Measurements from ENCODE around the gene GPR18.

The GPR18 gene, protein sequence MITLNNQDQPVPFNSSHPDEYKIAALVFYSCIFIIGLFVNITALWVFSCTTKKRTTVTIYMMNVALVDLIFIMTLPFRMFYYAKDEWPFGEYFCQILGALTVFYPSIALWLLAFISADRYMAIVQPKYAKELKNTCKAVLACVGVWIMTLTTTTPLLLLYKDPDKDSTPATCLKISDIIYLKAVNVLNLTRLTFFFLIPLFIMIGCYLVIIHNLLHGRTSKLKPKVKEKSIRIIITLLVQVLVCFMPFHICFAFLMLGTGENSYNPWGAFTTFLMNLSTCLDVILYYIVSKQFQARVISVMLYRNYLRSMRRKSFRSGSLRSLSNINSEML

DNA sequence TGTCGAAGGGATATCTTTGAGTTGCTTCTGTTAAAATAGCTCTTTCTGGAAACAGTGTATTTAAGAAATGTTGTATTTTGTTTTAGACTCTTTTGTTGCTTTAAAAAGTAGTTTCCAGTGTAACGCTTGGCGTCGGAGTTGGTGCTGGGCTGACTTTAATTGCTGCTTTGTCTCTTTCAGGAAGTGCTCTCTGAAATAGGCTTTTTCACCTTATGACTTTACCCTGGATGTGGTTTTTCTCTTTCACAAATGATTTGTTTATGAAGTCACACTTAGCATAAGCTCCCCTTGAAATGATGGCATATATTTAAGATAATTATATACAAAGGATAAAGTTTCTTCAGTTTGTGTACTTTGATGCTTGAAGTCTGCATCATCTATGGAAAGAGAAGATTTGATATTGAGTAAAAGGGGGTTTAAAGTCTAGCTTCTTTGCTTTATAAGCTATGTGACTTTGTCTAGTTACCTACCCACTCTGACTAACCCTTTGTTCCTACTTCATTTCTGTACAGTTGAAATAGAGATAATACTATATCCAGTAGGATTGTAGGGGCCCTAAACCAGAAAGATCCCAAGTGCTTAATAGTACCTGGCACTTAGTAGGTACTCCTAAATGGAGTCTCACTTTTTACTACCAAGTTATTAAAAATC lies at the start of gene GPR18:
Gene GPR18, minus strand, starts transcription at position 170 of the 651 bp plus-strand sequence. CDS start 2,507 bp downstream, outside the sequence.
- TF ChIP-seq, protein P1, sequence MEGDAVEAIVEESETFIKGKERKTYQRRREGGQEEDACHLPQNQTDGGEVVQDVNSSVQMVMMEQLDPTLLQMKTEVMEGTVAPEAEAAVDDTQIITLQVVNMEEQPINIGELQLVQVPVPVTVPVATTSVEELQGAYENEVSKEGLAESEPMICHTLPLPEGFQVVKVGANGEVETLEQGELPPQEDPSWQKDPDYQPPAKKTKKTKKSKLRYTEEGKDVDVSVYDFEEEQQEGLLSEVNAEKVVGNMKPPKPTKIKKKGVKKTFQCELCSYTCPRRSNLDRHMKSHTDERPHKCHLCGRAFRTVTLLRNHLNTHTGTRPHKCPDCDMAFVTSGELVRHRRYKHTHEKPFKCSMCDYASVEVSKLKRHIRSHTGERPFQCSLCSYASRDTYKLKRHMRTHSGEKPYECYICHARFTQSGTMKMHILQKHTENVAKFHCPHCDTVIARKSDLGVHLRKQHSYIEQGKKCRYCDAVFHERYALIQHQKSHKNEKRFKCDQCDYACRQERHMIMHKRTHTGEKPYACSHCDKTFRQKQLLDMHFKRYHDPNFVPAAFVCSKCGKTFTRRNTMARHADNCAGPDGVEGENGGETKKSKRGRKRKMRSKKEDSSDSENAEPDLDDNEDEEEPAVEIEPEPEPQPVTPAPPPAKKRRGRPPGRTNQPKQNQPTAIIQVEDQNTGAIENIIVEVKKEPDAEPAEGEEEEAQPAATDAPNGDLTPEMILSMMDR (IDR thresholded peaks at IDR 0.05), result no peak
- no peak for TF ChIP-seq ZFX (IDR thresholded peaks at IDR 0.05; ENCODE audit: borderline replicate concordance)
- H3K27ac ChIP-seq, result no peak within 1 kb of the TSS

DNA sequence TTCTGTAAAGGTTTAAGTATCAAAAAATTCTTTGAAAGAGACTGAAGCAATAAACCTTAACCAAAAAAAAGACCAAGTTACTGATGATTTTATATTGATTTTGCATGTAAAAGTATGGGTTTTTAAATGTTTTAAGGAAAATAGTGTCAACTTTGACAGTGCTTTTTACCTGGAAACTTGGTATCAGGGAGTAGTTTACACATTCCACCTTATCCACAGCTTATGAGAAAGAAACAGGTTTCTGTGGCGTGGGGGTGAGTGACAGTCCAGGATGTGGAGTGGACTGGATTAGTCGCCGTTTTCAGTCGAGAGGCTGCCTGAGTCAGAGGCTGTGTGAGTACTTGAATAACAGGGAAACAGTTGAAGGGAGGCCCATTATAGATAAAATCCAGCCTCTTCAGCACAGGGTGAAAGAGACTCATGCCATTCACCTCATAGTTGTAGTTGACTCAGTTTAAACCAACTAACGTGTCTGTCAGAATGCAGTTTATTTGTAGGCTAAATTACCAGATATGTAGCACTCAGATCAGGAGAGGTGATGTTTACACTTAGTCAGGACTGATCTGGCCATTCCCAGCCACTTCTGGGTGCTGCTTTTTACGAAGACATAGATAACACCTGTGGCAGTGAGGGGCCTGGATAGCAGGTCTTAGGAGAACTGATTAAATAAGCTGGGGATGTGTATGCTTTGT lies 49.6 kb upstream of the GPR18 start:
- no peak overlapping the region for H3K27ac ChIP-seq
- TF ChIP-seq, protein P1 (IDR thresholded peaks at IDR 0.05), result no peak
- no peak for TF ChIP-seq ZFX (IDR thresholded peaks at IDR 0.05; ENCODE audit: borderline replicate concordance)

DNA sequence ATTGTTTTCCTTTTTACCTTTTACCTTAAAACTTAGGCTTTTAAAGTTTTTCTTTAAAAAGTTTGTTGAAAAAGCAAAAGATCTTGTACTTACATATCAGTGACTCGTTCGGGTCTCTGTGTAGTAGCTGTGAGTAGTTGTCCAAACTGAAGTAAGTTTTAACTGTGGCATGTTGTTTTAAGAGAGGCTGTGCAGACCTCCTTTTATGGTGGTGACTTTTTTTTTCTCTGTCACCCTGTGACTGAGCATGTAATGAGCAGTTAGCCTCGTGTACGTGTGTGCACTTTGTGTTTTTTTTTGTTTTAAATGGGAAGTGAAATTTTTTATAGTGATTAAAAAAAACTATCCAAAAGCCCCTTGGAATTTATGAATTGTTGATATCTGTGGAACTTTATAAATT lies 49.1 kb upstream of the GPR18 start, which contains the start of gene GPR183:
Gene GPR183, minus strand, starts transcription at position 153 of the 400 bp plus-strand sequence. CDS start 11,254 bp downstream, outside the sequence.
- no peak within 1 kb of the TSS for H3K27ac ChIP-seq
- TF ChIP-seq ZFX (IDR thresholded peaks at IDR 0.05; ENCODE audit: borderline replicate concordance), result no peak
- TF ChIP-seq, protein P1 (IDR thresholded peaks at IDR 0.05), result no peak

DNA sequence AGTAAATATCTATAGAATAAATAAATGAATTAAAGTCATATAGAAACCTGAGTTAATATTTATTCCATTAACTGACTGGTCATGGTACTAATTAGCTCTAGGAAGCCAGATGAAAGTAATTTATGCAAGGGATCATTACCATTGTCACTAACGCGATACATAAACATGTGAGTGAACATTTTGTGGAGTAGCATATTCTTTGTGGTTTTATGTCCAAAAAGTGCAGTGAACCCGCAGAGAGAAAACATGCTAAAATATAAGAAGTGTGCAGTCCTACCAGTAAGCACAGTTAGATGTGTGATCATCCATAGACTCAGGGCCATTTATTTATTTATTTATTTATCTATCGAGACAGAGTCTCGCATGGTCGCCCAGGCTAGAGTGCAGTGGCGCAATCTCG lies 47.4 kb upstream of the GPR18 start:
- TF ChIP-seq ZFX (IDR thresholded peaks at IDR 0.05; ENCODE audit: borderline replicate concordance), result no peak
- TF ChIP-seq, protein P1 (IDR thresholded peaks at IDR 0.05), result no peak
- no peak overlapping the region for H3K27ac ChIP-seq

DNA sequence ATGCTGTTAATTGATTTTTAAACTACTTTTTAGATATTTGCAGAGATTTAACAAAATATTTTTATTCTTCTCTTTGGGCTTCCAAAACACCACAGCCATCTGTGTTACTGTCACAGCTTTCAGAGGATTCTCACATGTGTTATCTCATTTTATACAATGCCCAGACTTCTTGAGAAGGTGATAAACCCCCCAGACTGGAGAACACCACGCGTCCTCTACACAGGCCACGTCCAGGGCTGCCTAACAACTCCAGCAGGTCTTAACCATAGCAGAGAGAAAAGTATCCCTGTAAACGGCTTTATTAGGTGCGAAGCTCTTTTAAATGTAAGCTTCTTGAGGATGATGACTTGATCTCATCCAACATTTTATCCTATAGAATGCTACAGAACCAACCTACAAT lies 47.0 kb upstream of the GPR18 start:
- H3K27ac ChIP-seq, result no peak overlapping the region
- TF ChIP-seq, protein P1 (IDR thresholded peaks at IDR 0.05), result no peak
- TF ChIP-seq ZFX (IDR thresholded peaks at IDR 0.05; ENCODE audit: borderline replicate concordance), result no peak

DNA sequence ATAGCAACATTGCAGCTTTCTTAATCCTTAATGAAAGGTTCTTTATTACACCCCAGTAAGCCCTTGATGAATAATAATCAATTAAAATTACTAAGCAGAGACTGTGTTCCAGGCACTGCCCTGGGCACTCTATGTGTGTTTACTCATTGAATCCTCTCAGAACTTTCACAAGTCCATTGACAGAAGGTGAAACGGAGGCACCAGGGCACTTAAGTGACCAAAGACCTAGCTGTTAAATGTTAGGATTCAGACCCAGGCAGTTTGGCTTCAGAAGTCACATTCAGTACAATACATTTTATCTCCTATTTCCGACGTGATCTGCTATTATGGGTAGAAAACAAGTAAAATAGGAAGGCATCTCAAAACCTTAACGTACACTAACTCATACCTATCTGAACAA lies 46.4 kb upstream of the GPR18 start:
- TF ChIP-seq, protein P1 (IDR thresholded peaks at IDR 0.05), result no peak
- TF ChIP-seq ZFX (IDR thresholded peaks at IDR 0.05; ENCODE audit: borderline replicate concordance), result no peak
- H3K27ac ChIP-seq, result no peak overlapping the region
